Neural cell (in vitro differentiated cells): ENCODE data around the gene CLPSL1. TPM values are rescaled to one million over a fixed set of nuclear protein-coding genes. Genes with fewer than 3 reads are reported as not detected.

Experiments used
- H2AFZ ChIP-seq: fragments of 200-600, 300-800 bp; sonication (generic), shearing (Covaris generic); 2 replicates; pipeline ENCODE4 v1.6.0; 2014; ENCODE audit warnings: low read depth, mild to moderate bottlenecking, antibody characterized with exemption, low read length, moderate library complexity
- H3F3A ChIP-seq: fragments of 200-600 bp; shearing (Covaris generic); 2 replicates; pipeline ENCODE4 v1.6.1; 2016; ENCODE audit warnings: mild to moderate bottlenecking, moderate library complexity, mixed read lengths, antibody characterized with exemption, low read length; ENCODE audit not compliant: insufficient read depth, poor library complexity, severe bottlenecking
- H3K27ac ChIP-seq: fragments of 200-600, 300-800 bp; sonication (generic), shearing (Covaris generic); 2 replicates; pipeline ENCODE4 v1.5.1; 2014; ENCODE audit warnings: mild to moderate bottlenecking, low read length, moderate library complexity
- H3K27me3 ChIP-seq: fragments of 300-800, 200-600 bp; sonication (generic), shearing (Covaris generic); 2 replicates; pipeline ENCODE4 v1.6.0; 2014; ENCODE audit warnings: mild to moderate bottlenecking, low read depth, low read length, moderate library complexity; ENCODE audit not compliant: insufficient read depth
- H3K36me3 ChIP-seq: fragments of 300-800, 200-600 bp; sonication (generic), shearing (Covaris generic); 2 replicates; pipeline ENCODE4 v1.5.1; 2014; ENCODE audit warnings: mild to moderate bottlenecking, antibody characterized with exemption, low read length, moderate library complexity; ENCODE audit not compliant: insufficient read depth
- H3K4me2 ChIP-seq: fragments of 300-800, 200-600 bp; sonication (generic), shearing (Covaris generic); 2 replicates; pipeline ENCODE4 v1.6.0; 2014; ENCODE audit warnings: mild to moderate bottlenecking, low read length
- H3K4me3 ChIP-seq: fragments of 300-800, 200-600 bp; sonication (generic), shearing (Covaris generic); 2 replicates; pipeline ENCODE4 v1.5.1; 2014; ENCODE audit warnings: mild to moderate bottlenecking, low read length, moderate library complexity
- H3K79me2 ChIP-seq: fragments of 200-600 bp; shearing (Covaris generic); replicated peaks from 2 replicates; pipeline ENCODE4 v1.6.0; 2014; ENCODE audit warnings: mild to moderate bottlenecking, low read length, moderate library complexity; ENCODE audit not compliant: insufficient read depth
- H3K9ac ChIP-seq: fragments of 300-800, 200-600 bp; sonication (generic), shearing (Covaris generic); 2 replicates; pipeline ENCODE4 v1.6.1; 2016; ENCODE audit warnings: mild to moderate bottlenecking, low read length, mixed read lengths
- H3K9me2 ChIP-seq: fragments of 200-600 bp; shearing (Covaris generic); 2 replicates; pipeline ENCODE4 v1.6.1; 2016; ENCODE audit warnings: mild to moderate bottlenecking, low read length, mixed read lengths; ENCODE audit not compliant: insufficient read depth
- H3K9me3 ChIP-seq: fragments of 200-600, 300-800 bp; sonication (generic), shearing (Covaris generic); 2 replicates; pipeline ENCODE4 v1.6.1; 2016; ENCODE audit warnings: mild to moderate bottlenecking, mixed run types, low read length, moderate library complexity, mixed read lengths
- H4K20me1 ChIP-seq: fragments of 200-600 bp; shearing (Covaris generic); 2 replicates; pipeline ENCODE4 v1.6.1; 2016; ENCODE audit warnings: mild to moderate bottlenecking, mixed run types; ENCODE audit not compliant: insufficient read depth
- EP300 ChIP-seq: fragments of 450-650 bp; conservative IDR thresholded peaks from 2 replicates; pipeline ENCODE4 v1.6.1; 2014; ENCODE audit warnings: antibody characterized with exemption, mild to moderate bottlenecking, moderate library complexity; ENCODE audit not compliant: poor library complexity, severe bottlenecking
- EZH2 ChIP-seq: fragments of 200-600, 300-800 bp; shearing (Covaris generic), sonication (generic); IDR thresholded peaks from 2 replicates; pipeline ENCODE4 v1.6.1; 2014; ENCODE audit warnings: antibody characterized with exemption, low read length, borderline replicate concordance, mild to moderate bottlenecking; ENCODE audit not compliant: insufficient read depth, poor library complexity, severe bottlenecking
- MXI1 ChIP-seq: fragments of 450-650 bp; conservative IDR thresholded peaks from 2 replicates; pipeline ENCODE4 v1.6.1; 2014; ENCODE audit warnings: antibody characterized with exemption, mild to moderate bottlenecking; ENCODE audit not compliant: poor library complexity, severe bottlenecking
- POLR2AphosphoS5 ChIP-seq: IDR thresholded peaks from 2 replicates; pipeline ENCODE4 v1.6.1; 2012
- RAD21 ChIP-seq: fragments of 450-650 bp; conservative IDR thresholded peaks from 2 replicates; pipeline ENCODE4 v1.6.1; 2014; ENCODE audit warnings: antibody characterized with exemption, mild to moderate bottlenecking, moderate library complexity
- SMC3 ChIP-seq: fragments of 450-650 bp; conservative IDR thresholded peaks from 2 replicates; pipeline ENCODE4 v1.6.1; 2014; ENCODE audit warnings: antibody characterized with exemption, mild to moderate bottlenecking, moderate library complexity; ENCODE audit not compliant: poor library complexity
- TAF1 ChIP-seq: IDR thresholded peaks from 2 replicates; pipeline ENCODE4 v1.6.1; 2012; ENCODE audit warnings: low read depth
- polyA plus RNA-seq: library from polyadenylated mRNA; depleted of rRNA; stranded (reverse); fragments of >200 nt; gene quantifications from 2 replicates; pipeline ENCODE4 v1.2.3, GENCODE V29; 2014
- TF ChIP-seq, protein P1 (sequence below): IDR thresholded peaks from 2 replicates; pipeline ENCODE4 v1.6.1; 2012; ENCODE audit warnings: borderline replicate concordance
- TF ChIP-seq, protein P2 (sequence below): fragments of 450-650 bp; IDR thresholded peaks from 2 replicates; pipeline ENCODE4 v1.5.1; 2014; ENCODE audit warnings: antibody characterized with exemption, mild to moderate bottlenecking, moderate library complexity; ENCODE audit not compliant: poor library complexity, severe bottlenecking

The CLPSL1 gene
- polyA plus RNA-seq, 1 donor from 2014 or later: not detected

DNA sequence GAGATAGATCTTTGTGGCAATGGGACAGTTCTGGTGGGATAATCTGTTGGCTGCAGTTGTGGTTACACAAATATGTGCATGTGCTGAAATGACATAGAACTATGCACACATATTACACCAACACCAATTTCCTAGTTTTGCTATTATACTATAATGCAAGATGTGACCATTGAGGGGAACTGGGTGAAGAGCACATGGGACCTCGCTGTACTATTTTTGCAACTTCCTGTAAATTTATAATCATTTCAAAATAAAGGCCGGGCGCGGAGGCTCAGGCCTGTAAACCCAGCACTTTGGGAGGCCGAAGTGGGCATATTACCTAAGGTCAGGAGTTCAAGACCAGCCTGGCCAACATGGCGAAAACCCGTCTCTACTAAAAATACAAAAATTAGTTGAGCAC, 35.3 kb upstream of the CLPSL1 start:
- Histone ChIP-seq H3K36me3 (no peaks in the 10 kb centered on the region), H3K9me2 (no peaks in the 10 kb centered on the region), H3K9me3 (no peaks in the 10 kb centered on the region), H3K27ac (no peak overlapping the region), H3K4me2 (no peak overlapping the region), H3K4me3 (no peak overlapping the region), H3K27me3 (no peaks in the 10 kb centered on the region), H3K79me2 (no peaks in the 10 kb centered on the region), H3F3A (no peaks in the 10 kb centered on the region), H2AFZ (no peak overlapping the region), H3K9ac (no peak overlapping the region), H4K20me1 (no peaks in the 10 kb centered on the region)
- TF ChIP-seq, protein P1, sequence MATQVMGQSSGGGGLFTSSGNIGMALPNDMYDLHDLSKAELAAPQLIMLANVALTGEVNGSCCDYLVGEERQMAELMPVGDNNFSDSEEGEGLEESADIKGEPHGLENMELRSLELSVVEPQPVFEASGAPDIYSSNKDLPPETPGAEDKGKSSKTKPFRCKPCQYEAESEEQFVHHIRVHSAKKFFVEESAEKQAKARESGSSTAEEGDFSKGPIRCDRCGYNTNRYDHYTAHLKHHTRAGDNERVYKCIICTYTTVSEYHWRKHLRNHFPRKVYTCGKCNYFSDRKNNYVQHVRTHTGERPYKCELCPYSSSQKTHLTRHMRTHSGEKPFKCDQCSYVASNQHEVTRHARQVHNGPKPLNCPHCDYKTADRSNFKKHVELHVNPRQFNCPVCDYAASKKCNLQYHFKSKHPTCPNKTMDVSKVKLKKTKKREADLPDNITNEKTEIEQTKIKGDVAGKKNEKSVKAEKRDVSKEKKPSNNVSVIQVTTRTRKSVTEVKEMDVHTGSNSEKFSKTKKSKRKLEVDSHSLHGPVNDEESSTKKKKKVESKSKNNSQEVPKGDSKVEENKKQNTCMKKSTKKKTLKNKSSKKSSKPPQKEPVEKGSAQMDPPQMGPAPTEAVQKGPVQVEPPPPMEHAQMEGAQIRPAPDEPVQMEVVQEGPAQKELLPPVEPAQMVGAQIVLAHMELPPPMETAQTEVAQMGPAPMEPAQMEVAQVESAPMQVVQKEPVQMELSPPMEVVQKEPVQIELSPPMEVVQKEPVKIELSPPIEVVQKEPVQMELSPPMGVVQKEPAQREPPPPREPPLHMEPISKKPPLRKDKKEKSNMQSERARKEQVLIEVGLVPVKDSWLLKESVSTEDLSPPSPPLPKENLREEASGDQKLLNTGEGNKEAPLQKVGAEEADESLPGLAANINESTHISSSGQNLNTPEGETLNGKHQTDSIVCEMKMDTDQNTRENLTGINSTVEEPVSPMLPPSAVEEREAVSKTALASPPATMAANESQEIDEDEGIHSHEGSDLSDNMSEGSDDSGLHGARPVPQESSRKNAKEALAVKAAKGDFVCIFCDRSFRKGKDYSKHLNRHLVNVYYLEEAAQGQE: no peak
- TF ChIP-seq, protein P2, sequence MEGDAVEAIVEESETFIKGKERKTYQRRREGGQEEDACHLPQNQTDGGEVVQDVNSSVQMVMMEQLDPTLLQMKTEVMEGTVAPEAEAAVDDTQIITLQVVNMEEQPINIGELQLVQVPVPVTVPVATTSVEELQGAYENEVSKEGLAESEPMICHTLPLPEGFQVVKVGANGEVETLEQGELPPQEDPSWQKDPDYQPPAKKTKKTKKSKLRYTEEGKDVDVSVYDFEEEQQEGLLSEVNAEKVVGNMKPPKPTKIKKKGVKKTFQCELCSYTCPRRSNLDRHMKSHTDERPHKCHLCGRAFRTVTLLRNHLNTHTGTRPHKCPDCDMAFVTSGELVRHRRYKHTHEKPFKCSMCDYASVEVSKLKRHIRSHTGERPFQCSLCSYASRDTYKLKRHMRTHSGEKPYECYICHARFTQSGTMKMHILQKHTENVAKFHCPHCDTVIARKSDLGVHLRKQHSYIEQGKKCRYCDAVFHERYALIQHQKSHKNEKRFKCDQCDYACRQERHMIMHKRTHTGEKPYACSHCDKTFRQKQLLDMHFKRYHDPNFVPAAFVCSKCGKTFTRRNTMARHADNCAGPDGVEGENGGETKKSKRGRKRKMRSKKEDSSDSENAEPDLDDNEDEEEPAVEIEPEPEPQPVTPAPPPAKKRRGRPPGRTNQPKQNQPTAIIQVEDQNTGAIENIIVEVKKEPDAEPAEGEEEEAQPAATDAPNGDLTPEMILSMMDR: no peak
- TF ChIP-seq MXI1 (no peak), POLR2AphosphoS5 (no peak), RAD21 (no peak), EP300 (no peak), SMC3 (no peak), TAF1 (no peak), EZH2 (no peak)

DNA sequence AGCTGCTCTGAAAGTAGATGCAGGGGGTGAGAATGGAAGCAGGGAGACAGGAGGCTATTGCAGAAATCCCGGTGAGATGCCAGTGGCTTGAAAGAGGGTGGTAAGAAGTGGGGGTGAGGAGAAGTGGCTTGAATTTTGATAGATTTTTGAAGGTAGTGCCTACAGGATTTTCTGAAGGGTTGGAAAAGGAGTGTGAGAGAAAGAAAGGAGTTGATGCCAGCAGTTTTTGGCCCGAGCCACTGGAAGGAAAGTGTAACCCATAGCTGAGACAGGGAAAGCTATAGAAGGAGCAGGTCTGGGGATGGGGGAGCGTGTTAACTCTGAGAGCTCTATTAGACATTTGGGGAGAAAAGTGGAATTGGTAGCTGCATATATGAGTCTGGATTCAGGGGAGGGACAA, 34.3 kb upstream of the CLPSL1 start:
- no peak overlapping the region for H3K4me2 ChIP-seq
- no peaks in the 10 kb centered on the region for H3K27me3 ChIP-seq
- no peak overlapping the region for H3K9ac ChIP-seq
- H3K9me3 ChIP-seq: no peaks in the 10 kb centered on the region
- H3K9me2 ChIP-seq: no peaks in the 10 kb centered on the region
- no peaks in the 10 kb centered on the region for H3F3A ChIP-seq
- TF ChIP-seq, protein P2: no peak
- TF ChIP-seq EZH2: no peak
- no peak for TF ChIP-seq TAF1
- TF ChIP-seq, protein P1: no peak
- H2AFZ ChIP-seq: no peak overlapping the region
- no peak overlapping the region for H3K4me3 ChIP-seq
- H3K27ac ChIP-seq: no peak overlapping the region
- no peaks in the 10 kb centered on the region for H3K79me2 ChIP-seq
- no peaks in the 10 kb centered on the region for H3K36me3 ChIP-seq
- no peaks in the 10 kb centered on the region for H4K20me1 ChIP-seq
